ENCODE measurements around the gene CLSTN1. TPM values are rescaled to one million over a fixed set of nuclear protein-coding genes. Genes with fewer than 3 reads are reported as not detected.

The CLSTN1 gene
- total and polyA plus RNA-seq, 2 of the 8 experiments (the other 6 are each of a cell fraction or from before 2014, with no cell fraction given) = 34.2 to 97.4 TPM

GRCh38 chr1:9808459-9808858 is 15.3 kb downstream of the CLSTN1 start (continued):
- no peak for TF ChIP-seq TCF12 (IDR thresholded peaks at IDR 0.05; ENCODE audit: low read depth, low read length)
- TF ChIP-seq ATF3 (IDR thresholded peaks at IDR 0.05; ENCODE audit: insufficient read depth, low read depth, low read length) = no peak

Measured in H1 (cell line).